Retinal pigment epithelial cell (primary cell): ENCODE data around the gene MC2R.

Source experiments
- DNase-seq: peaks from one replicate; pipeline ENCODE4 v3.0.0-alpha.2; 2010; ENCODE audit warnings: low read depth
- H3K4me3 ChIP-seq: 2 replicates; pipeline ENCODE4 v1.5.1; 2011; ENCODE audit warnings: mild to moderate bottlenecking, low read length, control low read depth, moderate library complexity
- TF ChIP-seq, protein P1 (sequence below): conservative IDR thresholded peaks from 2 replicates; pipeline ENCODE4 v1.5.1; 2011; ENCODE audit warnings: low read depth, low read length, control low read depth, inconsistent platforms

MC2R gene

DNA sequence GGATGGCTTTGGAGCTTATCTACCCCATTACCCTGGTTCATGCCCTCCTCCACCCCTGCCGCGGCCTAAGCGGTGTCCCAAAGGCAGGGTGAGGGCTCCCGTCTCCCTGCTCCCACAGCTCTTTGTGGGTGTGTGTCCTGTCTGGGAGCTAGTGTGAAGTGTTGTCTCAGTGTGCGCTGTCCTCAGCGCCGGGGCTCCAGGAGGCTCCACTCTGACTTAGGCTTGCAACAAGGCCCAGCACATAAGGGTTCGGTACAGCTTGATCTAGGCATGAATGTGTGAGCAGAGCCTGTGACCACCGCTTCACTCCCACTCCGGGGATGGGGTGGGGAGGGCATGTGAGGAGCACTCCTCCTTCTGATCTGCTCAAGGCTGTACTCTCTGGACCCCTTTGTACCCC lies 1.2 kb downstream of the MC2R start:
- TF ChIP-seq, protein P1, sequence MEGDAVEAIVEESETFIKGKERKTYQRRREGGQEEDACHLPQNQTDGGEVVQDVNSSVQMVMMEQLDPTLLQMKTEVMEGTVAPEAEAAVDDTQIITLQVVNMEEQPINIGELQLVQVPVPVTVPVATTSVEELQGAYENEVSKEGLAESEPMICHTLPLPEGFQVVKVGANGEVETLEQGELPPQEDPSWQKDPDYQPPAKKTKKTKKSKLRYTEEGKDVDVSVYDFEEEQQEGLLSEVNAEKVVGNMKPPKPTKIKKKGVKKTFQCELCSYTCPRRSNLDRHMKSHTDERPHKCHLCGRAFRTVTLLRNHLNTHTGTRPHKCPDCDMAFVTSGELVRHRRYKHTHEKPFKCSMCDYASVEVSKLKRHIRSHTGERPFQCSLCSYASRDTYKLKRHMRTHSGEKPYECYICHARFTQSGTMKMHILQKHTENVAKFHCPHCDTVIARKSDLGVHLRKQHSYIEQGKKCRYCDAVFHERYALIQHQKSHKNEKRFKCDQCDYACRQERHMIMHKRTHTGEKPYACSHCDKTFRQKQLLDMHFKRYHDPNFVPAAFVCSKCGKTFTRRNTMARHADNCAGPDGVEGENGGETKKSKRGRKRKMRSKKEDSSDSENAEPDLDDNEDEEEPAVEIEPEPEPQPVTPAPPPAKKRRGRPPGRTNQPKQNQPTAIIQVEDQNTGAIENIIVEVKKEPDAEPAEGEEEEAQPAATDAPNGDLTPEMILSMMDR = no peak
- no peak for DNase-seq
- H3K4me3 ChIP-seq = no peak overlapping the region

DNA sequence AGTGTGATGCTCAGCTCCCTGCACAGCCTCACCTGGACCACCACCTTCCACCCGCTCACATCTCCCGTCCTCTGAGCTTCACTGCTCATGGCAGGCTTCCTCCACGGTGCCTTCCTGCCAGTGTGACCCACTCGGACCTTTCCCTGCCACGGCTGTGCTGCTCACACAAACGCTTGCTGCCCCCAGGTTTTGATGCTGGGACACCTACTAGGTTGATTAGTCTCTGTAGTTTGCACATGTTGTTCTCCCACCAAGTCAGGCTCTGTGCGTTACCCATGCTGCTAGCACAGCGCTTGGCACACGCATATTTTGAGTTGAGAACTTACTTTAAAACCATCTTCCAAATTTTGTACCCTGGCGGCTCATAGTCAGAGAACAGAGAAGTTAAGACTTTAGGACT lies 2.1 kb downstream of the MC2R start:
- TF ChIP-seq, protein P1 = no peak

DNA sequence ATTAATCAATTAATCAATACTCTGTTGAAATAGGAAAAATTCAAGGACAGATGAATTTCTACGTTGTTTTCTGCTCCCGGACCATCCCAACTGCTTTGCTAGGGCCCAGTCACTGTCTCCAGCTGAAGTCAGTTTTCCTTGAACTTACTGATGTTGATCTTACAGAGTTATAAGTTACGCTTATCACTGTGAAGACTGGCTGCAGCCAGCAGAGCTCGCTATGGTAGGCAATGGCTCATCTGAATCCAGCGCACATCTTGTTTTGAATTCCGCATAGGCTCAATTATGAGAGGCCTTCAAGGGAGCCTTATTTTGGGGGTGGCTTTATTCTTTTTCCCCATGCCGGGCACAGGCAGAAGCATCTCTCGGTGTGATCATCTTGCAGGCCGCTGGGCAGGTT lies 2.7 kb downstream of the MC2R start:
- H3K4me3 ChIP-seq = no peak overlapping the region
- TF ChIP-seq, protein P1 = no peak
- no peak for DNase-seq

More for the DNA sequence above, 2.1 kb downstream of the MC2R start:
- DNase-seq = no peak
- no peak overlapping the region for H3K4me3 ChIP-seq

DNA sequence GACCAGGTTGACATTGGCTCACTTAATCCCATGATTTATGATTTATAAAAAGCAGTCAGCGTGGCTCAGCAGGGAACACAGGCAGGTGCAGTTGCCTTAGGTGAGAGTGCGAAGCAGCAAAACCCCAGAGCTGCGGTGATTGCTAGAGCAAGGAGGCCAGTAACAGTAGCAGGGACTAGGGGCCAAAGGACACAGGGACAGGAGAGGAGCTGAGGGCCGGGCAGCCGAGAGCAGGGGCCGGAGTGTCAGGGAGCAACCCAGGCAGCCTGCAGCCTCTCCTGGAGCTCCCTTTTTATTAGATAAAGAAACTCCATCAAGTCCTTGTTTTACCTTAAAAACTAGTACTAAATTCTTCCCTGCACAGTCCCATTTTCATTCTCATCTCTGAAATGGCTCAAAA lies 4.3 kb downstream of the MC2R start:
- DNase-seq = no peak
- no peak overlapping the region for H3K4me3 ChIP-seq
- TF ChIP-seq, protein P1 = no peak

DNA sequence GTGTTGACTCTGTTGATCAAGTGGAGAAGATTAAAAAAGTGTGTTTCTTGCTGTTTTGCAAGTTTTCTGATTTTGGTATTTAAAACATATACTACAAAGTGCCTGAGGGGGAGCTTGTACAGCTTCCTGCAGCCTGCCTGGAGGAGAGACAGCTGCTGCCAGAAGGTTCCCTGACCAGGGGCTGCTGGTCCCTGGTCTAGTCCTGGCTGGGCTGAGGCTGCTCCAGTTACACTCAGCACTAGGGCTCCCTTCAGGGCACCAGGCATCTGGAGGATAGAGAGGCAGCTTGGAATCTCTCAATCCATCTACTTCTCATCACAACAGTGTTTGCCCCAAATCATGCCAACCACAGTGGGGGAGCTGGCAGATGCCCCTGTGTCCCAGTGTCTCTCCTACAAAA lies 4.8 kb downstream of the MC2R start:
- H3K4me3 ChIP-seq = no peak overlapping the region
- TF ChIP-seq, protein P1 = no peak
- DNase-seq = no peak

DNA sequence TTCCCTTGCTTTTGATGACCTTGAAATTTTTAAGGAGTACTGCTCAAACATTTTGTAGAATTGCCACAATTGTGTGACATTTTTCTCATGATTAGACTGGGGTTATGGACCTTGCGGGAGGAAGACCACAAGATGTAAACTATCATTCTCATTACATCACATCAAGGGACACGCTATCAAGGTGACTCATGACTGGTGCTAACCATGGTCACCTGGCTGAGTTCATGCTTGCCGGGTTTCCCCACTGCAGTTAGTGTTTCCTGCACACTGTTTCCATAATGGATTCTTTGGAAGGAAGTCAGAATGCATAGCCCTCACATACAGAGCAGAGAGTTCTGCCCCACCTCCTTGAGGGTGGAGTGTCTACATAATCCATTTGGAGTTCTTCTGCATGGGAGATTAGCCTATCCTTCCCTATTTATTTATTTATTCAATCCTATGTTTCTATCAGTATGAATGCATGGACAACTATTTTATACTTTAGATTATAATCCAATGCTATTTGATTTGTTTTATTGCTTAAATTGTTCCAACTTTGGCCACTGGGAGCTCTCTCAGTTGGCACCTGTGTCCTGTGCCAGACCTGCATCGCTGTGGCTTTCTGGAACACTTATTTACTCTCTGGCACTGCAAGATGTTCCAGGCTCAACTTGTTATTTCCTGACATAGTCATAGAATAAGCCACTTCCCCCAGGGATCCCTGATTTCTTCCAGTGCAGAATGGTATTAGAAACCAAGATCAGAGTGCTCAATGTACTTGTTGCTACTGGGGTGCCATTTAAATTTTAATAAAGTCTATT lies 6.0 kb downstream of the MC2R start:
- H3K4me3 ChIP-seq = no peak overlapping the region
- TF ChIP-seq, protein P1 = no peak
- DNase-seq = no peak

DNA sequence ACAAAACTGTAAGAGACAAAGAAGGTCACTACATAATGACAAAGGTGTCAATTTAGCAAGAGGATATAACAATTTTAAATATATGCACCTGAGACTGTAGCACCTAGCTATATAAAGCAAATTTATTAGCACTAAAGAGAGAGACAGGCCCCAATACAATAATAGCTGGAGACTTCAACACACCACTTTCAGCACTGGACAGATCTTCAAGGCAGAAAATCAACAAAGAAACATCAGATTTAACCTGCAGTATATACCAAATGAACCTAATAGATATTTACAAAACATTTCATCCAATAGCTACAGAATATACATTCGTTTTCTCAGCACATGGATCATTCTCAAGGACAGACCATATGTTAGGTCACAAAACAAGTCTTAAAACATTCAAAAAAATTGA lies 14.7 kb downstream of the MC2R start:
- H3K4me3 ChIP-seq = no peak overlapping the region
- no peak for DNase-seq
- TF ChIP-seq, protein P1 = no peak
